Hindlimb muscle (tissue), 1 donor: ENCODE measurements around the gene RASAL2. TPM values are rescaled to one million over a fixed set of nuclear protein-coding genes. Genes with fewer than 3 reads are reported as not detected.
A peak's percentile ranks its signal among the peaks of the same experiment; 100 is the strongest.
"Not testable (repeated sequence)": the region's sequence is repeated elsewhere in the genome, so short reads cannot be mapped to it uniquely, and the experiment has no call there.

Source experiments
- DNase-seq: peaks from one replicate; pipeline ENCODE4 v3.0.0-alpha.2; 2013
- polyA plus RNA-seq: library from polyadenylated mRNA; unstranded; fragments of 120-200 nt; gene quantifications from one replicate; pipeline ENCODE4 v1.2.1, GENCODE V29; 2013; ENCODE audit not compliant: insufficient read length

Gene RASAL2
- polyA plus RNA-seq, 1 donor, result 16.0 TPM

DNA sequence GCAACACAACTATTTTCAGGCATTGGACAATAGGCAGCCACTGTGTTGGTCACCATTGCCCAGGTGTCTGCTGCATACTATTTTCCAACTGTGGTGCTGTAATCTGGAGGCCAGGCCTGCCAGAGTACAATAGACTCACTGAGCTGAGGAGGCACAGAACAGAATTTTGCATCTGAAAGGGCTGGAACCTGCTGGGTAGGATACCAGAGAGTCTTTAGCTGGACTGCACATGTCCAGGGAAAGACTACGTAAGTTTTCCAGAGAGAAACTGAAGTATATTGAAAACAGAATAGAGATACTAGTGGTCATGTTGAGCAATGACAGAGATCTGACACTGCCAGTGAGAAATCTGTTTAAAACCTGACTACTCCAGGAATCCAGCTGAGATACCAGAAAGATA lies 200.8 kb downstream of the RASAL2 start:
- no peak for DNase-seq

DNA sequence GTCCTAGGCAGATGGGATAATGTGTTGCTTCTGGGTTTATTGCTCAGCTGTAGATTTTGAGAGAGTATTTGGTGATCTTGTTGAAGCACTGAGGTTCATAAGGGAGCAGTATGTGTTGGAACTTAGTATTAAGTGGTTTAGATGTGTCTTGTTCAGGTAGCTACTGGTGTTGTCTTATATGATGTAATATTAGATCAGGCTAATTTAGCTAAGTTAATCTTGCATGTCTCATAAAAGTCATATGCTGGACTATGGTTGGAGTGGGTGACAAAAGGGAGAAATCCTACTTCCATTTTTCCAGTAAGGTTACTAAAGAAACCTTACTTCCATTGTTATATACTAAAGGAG lies 206.4 kb downstream of the RASAL2 start:
- DNase-seq, result no peak

DNA sequence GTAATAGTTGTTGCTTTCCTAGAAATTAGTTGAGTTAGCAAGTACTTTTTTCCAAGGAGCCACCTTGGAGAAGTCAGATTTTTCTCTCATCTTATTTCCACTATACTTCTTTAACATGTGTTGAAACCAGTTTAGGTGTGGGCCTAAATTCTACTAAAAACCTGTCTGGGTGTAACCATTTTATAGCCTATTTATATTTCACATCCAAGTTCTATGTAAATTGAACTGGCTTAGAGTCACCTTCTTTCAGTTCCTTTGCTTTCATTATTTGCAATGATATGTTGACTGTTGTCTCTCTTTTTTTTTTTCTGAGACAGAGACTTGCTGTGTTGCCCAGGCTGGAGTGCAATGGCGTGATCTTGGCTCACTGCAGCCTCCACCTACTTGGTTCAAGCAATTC lies 207.2 kb downstream of the RASAL2 start:
- DNase-seq, result no peak

DNA sequence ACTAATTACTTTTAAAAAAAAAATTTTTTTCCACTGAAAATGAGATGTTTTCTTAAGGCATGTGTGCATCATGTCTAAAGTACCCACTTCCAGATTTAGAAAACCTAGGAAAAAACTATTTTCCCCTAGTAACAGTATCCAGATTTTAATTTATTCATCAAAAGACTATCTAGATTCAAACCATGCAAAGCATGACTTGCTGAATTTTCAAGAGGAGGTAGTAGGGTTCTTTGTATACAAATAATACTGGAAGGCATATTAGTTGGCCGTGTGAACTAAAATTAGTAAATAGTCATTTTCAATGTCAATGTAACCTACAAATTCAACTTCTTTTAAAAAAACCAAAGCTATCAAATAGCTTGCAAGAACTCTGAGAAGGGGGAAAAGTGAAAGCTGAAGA lies 213.4 kb downstream of the RASAL2 start:
- DNase-seq, result no peak

DNA sequence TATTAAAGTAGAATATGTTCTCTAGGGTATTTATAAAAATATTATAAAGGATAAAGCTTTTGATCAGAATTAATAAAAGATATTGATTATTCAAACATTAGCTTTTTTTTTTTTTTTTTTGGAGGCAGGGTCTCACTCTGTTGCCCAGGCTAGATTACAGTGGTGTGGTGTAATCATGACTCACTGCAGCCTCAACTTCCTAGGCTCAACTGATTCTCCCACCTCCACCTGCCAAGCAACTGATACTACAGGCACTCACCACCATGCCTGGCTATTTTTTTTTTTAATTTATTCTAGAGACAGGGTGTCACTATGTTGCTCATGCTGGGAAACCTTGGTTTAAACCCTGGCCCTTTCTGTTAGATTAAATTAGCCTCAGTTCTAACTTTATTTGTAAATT lies 214.5 kb downstream of the RASAL2 start:
- DNase-seq, result no peak

DNA sequence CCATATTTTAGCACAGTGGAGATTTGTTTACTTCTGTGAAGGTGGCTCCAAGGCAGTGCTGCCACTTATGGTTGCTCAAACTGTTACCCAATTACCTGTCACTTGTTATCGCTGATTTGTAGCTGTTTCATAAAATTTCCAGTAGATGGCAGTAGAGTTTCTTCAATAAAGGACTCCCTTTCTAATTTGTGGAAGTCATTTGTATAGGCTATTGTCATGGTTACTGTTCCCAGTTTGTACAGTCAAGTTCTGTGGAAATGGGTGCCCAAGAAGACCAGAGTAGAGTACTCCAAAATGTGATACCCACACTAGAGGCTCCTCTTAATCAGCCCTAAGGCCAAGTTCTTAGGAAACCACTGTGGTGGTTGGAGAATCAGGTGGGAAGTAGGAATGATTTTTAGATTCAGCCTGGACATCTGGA lies 216.8 kb downstream of the RASAL2 start:
- DNase-seq, result peak; percentile 24

DNA sequence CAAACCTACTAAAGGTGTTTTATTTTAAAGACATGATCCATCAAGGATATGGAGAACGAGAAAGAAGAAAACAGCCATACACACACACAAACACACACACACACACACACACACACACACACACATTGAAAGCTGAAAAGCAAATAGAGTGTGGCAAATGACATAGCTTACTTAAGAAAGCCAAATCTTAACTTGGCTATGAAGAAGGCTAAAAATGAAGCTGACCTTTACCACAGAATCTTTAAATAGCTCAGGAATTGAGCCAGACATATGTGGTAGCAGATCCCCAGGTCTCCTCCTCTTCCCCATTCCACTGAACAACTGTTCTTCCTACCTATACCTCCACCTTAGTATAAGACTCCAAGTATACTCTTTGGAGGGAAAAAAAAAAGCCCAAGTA lies 217.3 kb downstream of the RASAL2 start:
- no peak for DNase-seq

DNA sequence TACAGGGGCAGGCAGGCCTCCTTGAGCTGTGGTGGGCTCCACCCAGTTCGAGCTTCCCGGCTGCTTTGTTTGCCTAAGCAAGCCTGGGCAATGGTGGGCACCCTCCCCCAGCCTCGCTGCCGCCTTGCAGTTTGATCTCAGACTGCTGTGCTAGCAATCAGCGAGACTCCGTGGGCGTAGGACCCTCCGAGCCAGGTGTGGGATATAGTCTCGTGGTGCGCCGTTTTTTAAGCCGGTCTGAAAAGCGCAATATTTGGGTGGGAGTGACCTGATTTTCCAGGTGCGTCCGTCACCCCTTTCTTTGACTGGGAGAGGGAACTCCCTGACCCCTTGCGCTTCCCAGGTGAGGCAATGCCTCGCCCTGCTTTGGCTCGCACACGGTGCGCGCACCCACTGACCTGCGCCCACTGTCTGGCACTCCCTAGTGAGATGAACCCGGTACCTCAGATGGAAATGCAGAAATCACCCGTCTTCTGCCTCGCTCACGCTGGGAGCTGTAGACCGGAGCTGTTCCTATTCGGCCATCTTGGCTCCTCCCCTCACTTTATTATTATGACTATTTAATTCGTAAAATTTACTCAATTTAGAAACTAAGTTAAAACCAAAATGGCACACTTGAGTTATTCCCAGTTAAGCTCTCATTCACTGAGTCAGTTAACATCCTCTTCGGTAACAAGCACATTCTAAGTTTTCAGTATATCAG lies 226.5 kb downstream of the RASAL2 start:
- DNase-seq, result not testable (repeated sequence)

DNA sequence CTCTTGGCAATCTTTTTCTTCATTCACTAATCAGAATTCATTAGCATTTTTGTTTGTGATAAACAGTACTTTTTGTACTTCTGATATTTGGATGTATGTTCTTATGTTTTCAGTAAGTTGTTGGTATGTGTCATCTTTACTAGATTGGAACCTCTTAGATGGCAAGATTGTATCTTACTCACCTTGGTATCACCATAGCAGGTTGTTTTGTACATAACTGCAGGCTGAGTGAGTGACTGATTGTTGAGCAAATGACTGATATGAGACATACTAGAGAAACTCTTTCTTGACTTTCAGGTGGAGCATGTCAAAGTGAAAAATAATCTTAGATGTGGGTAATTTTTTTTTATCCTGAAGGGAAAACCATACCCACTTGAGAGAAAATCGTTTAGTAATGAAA lies 229.2 kb downstream of the RASAL2 start:
- no peak for DNase-seq

DNA sequence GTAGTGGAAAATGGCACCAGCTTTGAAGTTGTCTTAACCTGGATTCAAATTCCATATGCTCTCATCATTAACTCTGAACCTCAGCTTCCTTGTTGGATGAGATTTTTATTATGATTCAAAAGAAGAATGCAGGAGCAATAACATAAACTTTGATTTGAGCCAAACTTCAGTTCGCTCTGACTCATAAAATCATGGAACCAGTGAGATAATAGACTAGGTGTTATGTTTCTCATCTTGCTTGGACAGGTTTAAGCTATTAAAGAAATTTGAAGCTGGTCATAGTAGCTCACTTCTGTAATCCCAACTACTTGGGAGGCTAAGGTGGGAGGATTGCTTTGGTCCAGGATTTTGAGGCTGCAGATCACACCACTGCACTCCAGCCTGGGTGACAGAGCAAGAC lies 230.1 kb downstream of the RASAL2 start:
- DNase-seq, result no peak

DNA sequence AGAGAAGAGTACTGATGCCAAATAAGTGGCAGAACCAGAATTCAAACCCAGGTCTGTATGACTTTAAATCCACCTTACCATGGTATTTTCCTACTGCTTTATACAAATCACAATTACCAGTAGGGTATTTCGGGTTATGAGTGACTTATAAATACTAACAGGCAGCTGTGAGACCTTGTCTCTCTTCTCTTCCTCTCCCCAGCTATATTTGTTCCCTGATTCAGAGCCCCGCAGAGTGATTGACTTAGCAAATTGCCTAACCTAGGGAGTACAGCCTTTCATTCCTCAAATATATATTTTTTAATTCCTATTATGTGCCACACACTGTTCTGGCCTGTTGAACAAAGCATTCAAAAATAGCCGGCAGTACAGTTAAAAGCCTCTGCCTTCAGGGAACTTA lies 234.8 kb downstream of the RASAL2 start:
- no peak for DNase-seq

DNA sequence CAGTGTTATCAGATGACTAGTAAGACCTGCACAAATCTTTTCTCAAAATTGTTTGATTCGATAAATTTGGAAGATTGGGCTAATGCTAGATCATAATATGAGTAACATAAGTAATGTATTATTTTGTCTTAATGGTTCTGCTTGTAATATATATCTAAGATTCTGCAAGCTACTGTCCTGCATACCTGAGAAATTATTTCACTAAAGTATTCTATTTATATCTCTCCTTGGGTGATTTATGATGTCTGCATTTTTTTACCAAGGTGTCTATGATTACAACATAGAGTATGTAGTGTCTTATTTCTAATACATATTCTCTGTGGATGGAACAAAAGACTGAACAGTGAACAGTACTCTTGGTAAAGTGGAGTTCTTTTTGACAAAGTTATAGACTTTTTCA lies 236.2 kb downstream of the RASAL2 start:
- DNase-seq, result no peak

DNA sequence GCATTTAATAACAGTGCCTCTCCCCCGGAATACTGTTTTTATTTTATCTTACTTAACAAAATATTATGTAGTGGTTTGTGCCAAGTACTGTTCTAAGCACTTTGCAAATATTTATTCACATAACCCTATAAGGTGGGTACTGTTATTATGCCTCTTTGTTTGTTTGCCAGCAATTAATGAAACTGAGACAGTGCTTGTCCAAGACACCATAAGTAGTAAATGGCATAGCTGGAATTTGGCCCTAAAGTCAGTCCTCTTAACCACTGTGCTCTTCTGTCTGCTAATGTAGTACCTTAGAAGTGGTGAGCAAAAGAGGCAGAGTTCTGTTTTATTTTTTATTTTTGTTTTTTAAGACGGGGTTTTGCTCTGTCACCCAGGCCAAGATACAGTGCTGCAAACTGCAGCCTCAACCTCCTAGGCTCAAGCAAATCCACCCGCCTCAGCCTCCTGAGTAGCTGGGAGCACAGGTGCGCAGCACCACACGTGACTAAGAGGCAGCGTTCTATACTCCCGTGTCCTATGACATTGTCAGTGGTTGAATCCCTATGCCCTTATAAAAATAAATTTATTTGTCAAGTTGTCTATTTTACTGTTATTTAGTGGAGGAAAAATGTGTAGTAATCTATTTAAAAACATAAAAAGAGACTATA lies 237.1 kb downstream of the RASAL2 start:
- no peak for DNase-seq

DNA sequence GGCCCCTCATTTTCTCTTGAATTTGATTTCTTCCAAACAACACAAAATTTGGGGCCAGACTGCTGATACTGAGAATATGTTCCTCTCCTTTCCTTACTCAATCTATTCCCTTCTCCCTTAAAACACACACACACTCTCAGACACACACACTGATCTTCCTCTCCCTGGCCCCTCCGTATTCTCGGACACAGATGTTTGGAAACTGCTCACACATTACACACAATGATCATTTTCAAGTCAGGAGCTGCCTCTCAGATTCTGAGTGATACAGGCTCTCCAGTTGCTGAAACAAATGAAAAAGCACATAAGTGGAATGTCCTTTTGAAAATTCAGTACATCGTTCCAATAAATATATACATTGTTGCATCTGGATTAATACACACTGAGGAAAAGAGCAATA lies 241.5 kb downstream of the RASAL2 start:
- DNase-seq, result peak; percentile 58

DNA sequence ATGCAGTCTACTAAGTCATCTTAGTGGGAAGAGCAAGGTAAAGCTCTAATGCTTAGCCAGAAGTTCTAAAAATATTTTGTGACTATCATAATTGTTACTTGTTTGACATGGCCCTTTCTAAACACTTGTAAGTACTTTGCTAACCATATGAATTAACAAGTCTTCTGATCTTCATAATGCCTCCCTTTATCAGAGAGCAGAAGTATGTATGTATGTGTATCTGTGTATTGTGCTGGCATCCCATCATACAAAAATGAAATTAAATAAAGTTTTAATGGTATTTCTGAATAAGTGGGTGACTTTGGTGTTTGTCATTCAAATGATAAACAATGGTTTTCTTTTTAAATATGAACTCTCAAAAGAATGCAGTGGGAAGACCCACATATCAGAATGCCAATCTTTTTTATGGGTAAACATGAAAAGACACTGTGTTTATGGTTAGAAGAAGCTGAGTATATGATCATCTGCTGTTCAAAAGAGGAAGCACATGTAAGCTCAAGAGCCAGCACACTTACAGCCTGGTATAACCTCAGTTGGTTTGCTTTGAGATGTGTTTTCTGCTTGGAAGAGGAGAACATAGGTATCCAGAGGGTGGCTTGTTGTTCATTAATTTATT lies 243.3 kb downstream of the RASAL2 start:
- no peak for DNase-seq

DNA sequence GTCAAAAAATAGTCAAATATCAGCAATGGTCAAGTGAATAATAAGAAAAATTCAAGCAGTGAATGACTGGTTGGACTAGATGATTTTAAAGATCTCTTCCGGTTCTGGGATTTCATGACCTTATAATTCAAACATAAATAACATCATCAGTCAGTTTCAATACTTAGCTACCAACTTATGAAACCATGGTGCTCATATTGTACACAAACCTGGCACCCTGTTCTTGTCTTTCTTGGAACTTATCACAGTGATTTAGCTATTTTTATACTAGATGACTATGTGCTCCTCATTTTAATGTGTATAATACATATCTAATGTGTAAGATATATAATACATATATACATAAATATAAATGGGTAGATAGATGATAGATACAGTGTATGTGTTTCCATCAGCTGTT lies 245.9 kb downstream of the RASAL2 start:
- no peak for DNase-seq

DNA sequence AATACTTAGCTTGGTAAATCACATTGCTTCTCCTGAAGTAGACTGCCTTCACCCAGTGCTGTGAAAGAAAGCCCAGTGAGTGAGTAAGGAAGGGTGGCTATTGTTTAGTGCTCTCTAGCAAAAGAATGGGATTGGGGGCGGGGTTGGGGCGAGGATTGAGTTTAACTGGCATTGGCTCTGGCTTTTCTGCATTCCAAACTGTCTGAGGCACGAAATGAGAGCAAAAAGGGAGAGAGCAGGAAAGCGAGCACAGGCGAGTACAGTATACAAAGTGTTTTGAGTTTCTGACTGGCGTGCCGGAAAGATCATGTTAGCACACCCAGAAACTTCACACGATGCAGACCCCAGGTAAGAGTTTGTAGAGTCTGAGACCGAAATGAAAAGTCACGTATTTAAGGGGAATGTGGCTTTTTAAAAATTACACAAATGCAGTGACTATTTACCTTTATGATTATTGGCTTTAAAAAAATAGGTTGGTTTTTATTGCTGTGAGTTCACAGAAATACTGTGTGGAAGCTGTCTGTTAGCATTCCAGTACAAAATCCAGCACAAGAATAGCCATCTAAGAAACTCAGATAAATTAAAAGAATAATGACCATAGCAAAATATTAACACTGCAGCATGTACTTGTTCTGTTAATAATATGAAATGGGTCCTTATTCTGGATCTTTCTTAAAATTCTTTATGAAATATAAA lies 247.5 kb downstream of the RASAL2 start:
- peak; percentile 6 for DNase-seq

DNA sequence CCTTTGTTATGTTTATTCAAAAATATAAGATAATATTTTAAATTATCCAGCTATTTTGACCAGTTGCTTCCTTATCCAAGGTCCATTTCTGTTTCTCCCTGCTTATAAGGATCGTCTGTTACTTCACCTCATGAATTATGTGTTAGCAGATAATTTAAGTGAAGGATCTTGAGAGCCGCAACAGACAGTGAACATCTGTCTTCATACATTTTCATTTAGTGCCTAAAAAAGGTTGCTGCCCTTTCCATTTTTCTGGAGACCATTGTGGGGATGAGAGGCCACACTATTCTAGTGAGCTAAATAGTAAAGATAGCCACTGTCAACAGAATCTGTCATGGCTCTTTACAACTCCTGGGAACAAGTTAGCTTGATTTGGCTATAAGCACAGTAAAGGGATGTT lies 248.8 kb downstream of the RASAL2 start:
- no peak for DNase-seq

DNA sequence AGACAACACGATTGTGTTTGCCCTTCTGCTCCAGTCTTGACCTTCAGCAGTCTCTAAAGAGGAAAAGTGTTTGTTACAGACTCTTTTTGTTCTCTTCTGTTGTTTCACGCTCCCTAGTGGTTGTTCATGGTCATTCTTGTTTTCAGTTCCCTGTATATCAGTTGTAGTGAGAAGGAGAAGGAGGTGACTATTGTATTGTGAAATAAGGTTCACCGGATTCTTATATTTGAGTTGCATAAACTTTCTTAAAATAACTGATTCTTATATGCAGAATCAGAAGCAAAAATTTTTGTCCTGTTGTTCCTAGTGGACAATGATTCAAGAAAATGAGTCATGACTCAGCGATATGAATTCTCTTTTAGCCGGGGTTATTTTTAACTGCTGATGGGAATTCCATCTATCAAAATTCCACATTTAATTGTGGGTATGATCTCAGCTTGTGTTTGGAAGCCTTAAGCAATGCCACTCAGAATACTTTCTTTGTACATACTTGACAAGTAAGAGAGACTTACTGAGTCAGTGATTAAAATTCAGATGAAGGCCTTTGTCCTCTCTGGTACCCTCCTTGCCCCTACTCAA lies 250.7 kb downstream of the RASAL2 start:
- DNase-seq, result peak; percentile 11

DNA sequence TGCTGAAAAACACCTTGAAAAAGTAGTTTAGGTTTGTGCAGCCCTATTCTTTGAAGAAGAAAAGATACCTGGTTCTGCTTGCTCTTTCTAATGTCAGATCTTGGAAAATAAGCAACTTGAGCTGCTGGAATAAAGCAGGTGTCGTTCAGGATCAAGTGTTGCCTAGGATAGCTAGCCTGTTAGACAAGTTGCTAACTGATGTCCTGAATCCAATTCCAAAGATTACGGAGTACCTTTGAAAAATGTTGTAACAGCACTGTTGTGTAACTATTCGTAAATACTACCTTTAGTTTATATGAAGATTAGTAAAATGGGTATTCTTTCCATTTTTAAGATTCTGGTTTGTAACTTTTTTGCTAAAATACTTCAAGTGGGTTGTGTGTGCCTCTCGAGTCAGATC lies 251.3 kb downstream of the RASAL2 start:
- DNase-seq, result no peak

DNA sequence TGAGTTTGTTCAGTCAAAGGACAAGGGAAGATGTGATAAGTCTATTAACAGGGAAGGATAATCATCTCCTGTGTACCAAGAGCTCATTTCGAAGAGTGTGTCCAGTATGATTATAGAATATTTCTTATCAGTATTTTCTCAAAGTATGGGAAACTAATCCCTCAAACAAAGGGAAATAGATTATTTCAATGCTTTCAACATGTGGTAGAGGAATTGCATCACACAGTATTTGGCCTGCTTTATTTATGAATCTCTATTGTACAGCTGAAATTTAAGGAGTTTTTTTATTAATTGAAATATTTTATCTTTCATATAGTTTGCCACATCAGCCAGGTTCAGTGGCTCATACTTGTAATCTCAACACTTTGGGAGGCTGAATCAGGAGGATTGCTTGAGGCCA lies 251.9 kb downstream of the RASAL2 start:
- no peak for DNase-seq

DNA sequence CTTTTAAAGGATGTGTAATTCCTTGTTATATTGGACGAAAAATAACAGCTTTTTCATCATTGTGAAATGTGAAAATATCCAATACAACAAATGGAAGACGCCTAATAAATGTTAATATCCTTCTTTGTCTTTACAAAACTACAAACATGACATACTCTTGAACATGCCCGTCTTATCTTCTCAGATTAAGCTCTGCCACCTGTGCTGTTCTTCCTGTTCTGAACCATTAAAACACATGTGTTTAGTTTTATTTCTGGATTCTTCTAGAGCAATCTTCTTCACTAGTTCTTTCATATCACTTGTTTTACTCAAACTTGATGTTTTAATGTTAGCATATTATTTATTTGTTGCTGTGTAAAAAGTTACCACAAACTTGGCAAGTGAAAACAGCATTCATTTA lies 255.9 kb downstream of the RASAL2 start:
- no peak for DNase-seq

DNA sequence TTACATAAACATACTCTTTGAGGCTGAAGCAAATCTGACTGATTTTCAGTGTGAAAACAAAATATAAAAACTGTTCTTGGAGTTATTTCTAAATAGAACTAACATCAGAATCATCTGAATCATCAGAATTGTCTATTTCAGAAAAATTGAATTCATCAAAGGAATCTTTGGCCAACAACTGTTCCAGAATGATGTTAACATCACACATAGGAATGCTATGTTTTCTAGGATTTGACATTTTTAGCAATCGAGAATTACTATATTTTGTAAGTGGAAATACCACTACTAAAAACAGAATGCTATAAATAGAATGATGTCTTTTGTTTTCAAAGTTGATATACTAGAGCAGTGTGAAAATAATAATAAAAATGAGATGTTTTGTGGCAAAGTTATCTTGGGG lies 258.0 kb downstream of the RASAL2 start:
- DNase-seq, result not testable (repeated sequence)
